ENCODE results near the gene POU6F2. TPM values are rescaled to one million over a fixed set of nuclear protein-coding genes. Genes with fewer than 3 reads are reported as not detected.

Gene POU6F2
- total and polyA plus RNA-seq, 9 of the 15 experiments (the other 6 are each of a cell fraction or from before 2014, with no cell fraction given) = 0.29 to 1.5 (median 0.96) TPM

DNA sequence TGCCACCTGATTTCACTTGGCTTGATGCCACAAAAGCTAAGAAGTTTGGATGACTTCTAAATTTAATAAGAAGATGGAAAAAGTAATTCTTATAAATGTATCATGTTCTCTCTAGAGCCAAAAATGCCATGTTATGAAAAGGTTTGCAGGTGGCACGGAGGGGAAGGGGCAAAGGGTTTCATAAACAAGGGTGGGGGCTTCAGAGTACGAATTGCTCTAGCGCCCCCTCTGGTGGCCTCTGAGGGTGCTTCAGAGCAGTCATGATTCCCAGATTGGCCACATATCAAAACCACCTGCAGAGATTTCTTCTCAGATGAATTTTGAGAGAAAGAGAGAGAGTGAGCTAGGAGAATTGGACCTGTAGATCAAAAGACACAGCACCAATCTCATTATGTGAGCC lies 379.9 kb downstream of the POU6F2 start (continued):
- TF ChIP-seq BRF1 (IDR thresholded peaks at IDR 0.05; ENCODE audit: borderline replicate concordance, extremely low read depth, insufficient read length) (no peak), PML (IDR thresholded peaks at IDR 0.05; ENCODE audit: low read length) (no peak), MXI1 (IDR thresholded peaks at IDR 0.05; ENCODE audit: low read depth, low read length) (no peak), IRF2 (CRISPR knock-in tag; IDR thresholded peaks at IDR 0.05) (no peak), TGIF2 (CRISPR knock-in tag; IDR thresholded peaks at IDR 0.05) (no peak), SREBF2 (CRISPR knock-in tag; IDR thresholded peaks at IDR 0.05) (no peak), EHMT2 (IDR thresholded peaks at IDR 0.05) (no peak), BACH1 (tag; IDR thresholded peaks at IDR 0.05) (no peak), XRCC4 (IDR thresholded peaks at IDR 0.05; ENCODE audit: extremely low read depth, insufficient read depth, insufficient read length) (no peak), ZNF232 (CRISPR knock-in tag; IDR thresholded peaks at IDR 0.05) (no peak), DDX20 (tag; IDR thresholded peaks at IDR 0.05; ENCODE audit: low read depth) (no peak), PTBP1 (IDR thresholded peaks at IDR 0.05; ENCODE audit: low read depth, low read length) (no peak)
- TF ChIP-seq, protein P1, sequence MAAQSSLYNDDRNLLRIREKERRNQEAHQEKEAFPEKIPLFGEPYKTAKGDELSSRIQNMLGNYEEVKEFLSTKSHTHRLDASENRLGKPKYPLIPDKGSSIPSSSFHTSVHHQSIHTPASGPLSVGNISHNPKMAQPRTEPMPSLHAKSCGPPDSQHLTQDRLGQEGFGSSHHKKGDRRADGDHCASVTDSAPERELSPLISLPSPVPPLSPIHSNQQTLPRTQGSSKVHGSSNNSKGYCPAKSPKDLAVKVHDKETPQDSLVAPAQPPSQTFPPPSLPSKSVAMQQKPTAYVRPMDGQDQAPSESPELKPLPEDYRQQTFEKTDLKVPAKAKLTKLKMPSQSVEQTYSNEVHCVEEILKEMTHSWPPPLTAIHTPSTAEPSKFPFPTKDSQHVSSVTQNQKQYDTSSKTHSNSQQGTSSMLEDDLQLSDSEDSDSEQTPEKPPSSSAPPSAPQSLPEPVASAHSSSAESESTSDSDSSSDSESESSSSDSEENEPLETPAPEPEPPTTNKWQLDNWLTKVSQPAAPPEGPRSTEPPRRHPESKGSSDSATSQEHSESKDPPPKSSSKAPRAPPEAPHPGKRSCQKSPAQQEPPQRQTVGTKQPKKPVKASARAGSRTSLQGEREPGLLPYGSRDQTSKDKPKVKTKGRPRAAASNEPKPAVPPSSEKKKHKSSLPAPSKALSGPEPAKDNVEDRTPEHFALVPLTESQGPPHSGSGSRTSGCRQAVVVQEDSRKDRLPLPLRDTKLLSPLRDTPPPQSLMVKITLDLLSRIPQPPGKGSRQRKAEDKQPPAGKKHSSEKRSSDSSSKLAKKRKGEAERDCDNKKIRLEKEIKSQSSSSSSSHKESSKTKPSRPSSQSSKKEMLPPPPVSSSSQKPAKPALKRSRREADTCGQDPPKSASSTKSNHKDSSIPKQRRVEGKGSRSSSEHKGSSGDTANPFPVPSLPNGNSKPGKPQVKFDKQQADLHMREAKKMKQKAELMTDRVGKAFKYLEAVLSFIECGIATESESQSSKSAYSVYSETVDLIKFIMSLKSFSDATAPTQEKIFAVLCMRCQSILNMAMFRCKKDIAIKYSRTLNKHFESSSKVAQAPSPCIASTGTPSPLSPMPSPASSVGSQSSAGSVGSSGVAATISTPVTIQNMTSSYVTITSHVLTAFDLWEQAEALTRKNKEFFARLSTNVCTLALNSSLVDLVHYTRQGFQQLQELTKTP (IDR thresholded peaks at IDR 0.05; ENCODE audit: low read depth in 1 of 2, partially characterized antibody in 2 of 2) = no peak
- TF ChIP-seq, protein P2, sequence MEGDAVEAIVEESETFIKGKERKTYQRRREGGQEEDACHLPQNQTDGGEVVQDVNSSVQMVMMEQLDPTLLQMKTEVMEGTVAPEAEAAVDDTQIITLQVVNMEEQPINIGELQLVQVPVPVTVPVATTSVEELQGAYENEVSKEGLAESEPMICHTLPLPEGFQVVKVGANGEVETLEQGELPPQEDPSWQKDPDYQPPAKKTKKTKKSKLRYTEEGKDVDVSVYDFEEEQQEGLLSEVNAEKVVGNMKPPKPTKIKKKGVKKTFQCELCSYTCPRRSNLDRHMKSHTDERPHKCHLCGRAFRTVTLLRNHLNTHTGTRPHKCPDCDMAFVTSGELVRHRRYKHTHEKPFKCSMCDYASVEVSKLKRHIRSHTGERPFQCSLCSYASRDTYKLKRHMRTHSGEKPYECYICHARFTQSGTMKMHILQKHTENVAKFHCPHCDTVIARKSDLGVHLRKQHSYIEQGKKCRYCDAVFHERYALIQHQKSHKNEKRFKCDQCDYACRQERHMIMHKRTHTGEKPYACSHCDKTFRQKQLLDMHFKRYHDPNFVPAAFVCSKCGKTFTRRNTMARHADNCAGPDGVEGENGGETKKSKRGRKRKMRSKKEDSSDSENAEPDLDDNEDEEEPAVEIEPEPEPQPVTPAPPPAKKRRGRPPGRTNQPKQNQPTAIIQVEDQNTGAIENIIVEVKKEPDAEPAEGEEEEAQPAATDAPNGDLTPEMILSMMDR (IDR thresholded peaks at IDR 0.05 in 2 of 3, conservative IDR thresholded peaks at IDR 0.05 in 1 of 3; ENCODE audit: insufficient read depth in 2 of 3, low read depth in 1 of 3, low read length in 3 of 3) = peak; percentile 46 to 73 (median 47); a peak in 5 of 6 replicates
- TF ChIP-seq, protein P3, sequence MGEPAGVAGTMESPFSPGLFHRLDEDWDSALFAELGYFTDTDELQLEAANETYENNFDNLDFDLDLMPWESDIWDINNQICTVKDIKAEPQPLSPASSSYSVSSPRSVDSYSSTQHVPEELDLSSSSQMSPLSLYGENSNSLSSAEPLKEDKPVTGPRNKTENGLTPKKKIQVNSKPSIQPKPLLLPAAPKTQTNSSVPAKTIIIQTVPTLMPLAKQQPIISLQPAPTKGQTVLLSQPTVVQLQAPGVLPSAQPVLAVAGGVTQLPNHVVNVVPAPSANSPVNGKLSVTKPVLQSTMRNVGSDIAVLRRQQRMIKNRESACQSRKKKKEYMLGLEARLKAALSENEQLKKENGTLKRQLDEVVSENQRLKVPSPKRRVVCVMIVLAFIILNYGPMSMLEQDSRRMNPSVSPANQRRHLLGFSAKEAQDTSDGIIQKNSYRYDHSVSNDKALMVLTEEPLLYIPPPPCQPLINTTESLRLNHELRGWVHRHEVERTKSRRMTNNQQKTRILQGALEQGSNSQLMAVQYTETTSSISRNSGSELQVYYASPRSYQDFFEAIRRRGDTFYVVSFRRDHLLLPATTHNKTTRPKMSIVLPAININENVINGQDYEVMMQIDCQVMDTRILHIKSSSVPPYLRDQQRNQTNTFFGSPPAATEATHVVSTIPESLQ (CRISPR knock-in tag; IDR thresholded peaks at IDR 0.05) = no peak
- TF ChIP-seq, protein P4, sequence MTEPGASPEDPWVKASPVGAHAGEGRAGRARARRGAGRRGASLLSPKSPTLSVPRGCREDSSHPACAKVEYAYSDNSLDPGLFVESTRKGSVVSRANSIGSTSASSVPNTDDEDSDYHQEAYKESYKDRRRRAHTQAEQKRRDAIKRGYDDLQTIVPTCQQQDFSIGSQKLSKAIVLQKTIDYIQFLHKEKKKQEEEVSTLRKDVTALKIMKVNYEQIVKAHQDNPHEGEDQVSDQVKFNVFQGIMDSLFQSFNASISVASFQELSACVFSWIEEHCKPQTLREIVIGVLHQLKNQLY (CRISPR knock-in tag; conservative IDR thresholded peaks at IDR 0.05) = no peak
- TF ChIP-seq, protein P5, sequence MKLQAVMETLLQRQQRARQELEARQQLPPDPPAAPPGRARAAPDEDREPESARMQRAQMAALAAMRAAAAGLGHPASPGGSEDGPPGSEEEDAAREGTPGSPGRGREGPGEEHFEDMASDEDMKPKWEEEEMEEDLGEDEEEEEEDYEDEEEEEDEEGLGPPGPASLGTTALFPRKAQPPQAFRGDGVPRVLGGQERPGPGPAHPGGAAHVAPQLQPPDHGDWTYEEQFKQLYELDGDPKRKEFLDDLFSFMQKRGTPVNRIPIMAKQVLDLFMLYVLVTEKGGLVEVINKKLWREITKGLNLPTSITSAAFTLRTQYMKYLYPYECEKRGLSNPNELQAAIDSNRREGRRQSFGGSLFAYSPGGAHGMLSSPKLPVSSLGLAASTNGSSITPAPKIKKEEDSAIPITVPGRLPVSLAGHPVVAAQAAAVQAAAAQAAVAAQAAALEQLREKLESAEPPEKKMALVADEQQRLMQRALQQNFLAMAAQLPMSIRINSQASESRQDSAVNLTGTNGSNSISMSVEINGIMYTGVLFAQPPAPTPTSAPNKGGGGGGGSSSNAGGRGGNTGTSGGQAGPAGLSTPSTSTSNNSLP (IDR thresholded peaks at IDR 0.05; ENCODE audit: borderline replicate concordance, low read depth, low read length) = no peak
